NCI-H82 (cell line): Measurements from ENCODE around the gene AGBL5.
A peak's percentile ranks its signal among the peaks of the same experiment; 100 is the strongest.

Source experiments
- DNase-seq: peaks from one replicate; lab custom pipeline; 2025; lab: John Stamatoyannopoulos, UW

Gene AGBL5

DNA sequence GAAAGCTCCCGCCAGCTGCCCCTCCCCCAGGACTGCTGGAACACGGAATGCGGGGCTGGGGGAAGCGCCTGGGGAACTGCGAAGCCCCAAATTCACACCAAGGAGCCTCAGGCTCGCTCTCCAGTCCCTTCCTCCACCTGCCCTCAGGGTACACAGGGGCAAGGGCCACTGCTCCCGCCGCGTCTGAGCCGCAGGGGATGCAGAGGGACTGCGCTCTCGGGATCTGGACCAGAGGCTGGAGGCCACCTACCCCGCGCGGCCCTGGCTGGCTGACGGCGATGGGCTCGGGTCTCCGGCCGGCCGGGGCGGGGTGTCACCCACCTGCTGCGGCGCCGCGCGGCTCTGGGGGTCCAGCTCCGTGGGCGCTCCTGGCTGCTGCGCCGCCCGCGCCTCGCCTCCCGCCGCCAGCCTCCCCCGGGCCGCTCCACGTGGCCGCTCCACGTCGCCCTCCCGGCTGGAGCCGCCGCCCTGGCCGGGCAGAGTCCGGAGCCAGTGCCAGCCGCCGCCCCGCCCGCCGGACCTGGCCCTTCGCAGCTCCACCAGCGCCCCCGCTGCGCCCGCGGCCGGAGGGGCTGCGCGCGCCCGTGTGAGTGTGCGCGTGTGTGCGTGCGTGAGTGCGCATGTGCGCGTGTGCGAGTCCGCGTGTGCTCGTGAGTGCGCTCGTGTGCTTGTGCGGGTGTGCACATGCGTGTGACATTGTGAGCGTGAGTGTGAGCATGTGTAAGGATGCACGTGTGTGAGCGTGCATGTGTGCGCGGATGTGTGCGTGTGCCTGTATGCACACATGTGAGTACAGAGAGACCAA lies 67.3 kb downstream of the AGBL5 start, which contains the start of gene CGREF1:
TSS of gene CGREF1 (minus strand) at position 604 of the 805 bp plus-strand sequence. CDS start 14,762 bp downstream, outside the sequence.
- peak; percentile 63 for DNase-seq

GRCh38 chr2:27119330-27119670 lies 67.8 kb downstream of the AGBL5 start:
- DNase-seq = peak; percentile 52
